Panc1 (cell line): ENCODE results near the gene TADA1.

Source experiments
- POLR2AphosphoS5 ChIP-seq: IDR thresholded peaks from 2 replicates; pipeline ENCODE4 v1.6.1; 2012; ENCODE audit warnings: mild to moderate bottlenecking, low read depth, low read length, moderate library complexity
- TF ChIP-seq, protein P1 (sequence below): fragments of 450-650 bp; IDR thresholded peaks from 2 replicates; pipeline ENCODE4 v1.5.1; 2017; ENCODE audit warnings: mild to moderate bottlenecking

- TF ChIP-seq POLR2AphosphoS5 = no peak
- TF ChIP-seq, protein P1, sequence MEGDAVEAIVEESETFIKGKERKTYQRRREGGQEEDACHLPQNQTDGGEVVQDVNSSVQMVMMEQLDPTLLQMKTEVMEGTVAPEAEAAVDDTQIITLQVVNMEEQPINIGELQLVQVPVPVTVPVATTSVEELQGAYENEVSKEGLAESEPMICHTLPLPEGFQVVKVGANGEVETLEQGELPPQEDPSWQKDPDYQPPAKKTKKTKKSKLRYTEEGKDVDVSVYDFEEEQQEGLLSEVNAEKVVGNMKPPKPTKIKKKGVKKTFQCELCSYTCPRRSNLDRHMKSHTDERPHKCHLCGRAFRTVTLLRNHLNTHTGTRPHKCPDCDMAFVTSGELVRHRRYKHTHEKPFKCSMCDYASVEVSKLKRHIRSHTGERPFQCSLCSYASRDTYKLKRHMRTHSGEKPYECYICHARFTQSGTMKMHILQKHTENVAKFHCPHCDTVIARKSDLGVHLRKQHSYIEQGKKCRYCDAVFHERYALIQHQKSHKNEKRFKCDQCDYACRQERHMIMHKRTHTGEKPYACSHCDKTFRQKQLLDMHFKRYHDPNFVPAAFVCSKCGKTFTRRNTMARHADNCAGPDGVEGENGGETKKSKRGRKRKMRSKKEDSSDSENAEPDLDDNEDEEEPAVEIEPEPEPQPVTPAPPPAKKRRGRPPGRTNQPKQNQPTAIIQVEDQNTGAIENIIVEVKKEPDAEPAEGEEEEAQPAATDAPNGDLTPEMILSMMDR = no peak
Measured at GRCh38 chr1:166905136-166905535, 29.1 kb upstream of the TADA1 start.
